Neural cell (in vitro differentiated cells): ENCODE measurements around the gene C6orf163.
"Not testable (repeated sequence)": the region's sequence is repeated elsewhere in the genome, so short reads cannot be mapped to it uniquely, and the experiment has no call there.

Experiments
- CTCF ChIP-seq: fragments of 450-650 bp; IDR thresholded peaks from 2 replicates; pipeline ENCODE4 v1.5.1; 2014; ENCODE audit warnings: antibody characterized with exemption, mild to moderate bottlenecking, moderate library complexity; ENCODE audit not compliant: poor library complexity, severe bottlenecking
- EP300 ChIP-seq: fragments of 450-650 bp; conservative IDR thresholded peaks from 2 replicates; pipeline ENCODE4 v1.6.1; 2014; ENCODE audit warnings: antibody characterized with exemption, mild to moderate bottlenecking, moderate library complexity; ENCODE audit not compliant: poor library complexity, severe bottlenecking
- EZH2 ChIP-seq: fragments of 200-600, 300-800 bp; shearing (Covaris generic), sonication (generic); IDR thresholded peaks from 2 replicates; pipeline ENCODE4 v1.6.1; 2014; ENCODE audit warnings: antibody characterized with exemption, low read length, borderline replicate concordance, mild to moderate bottlenecking; ENCODE audit not compliant: insufficient read depth, poor library complexity, severe bottlenecking
- MXI1 ChIP-seq: fragments of 450-650 bp; conservative IDR thresholded peaks from 2 replicates; pipeline ENCODE4 v1.6.1; 2014; ENCODE audit warnings: antibody characterized with exemption, mild to moderate bottlenecking; ENCODE audit not compliant: poor library complexity, severe bottlenecking
- POLR2AphosphoS5 ChIP-seq: IDR thresholded peaks from 2 replicates; pipeline ENCODE4 v1.6.1; 2012
- RAD21 ChIP-seq: fragments of 450-650 bp; conservative IDR thresholded peaks from 2 replicates; pipeline ENCODE4 v1.6.1; 2014; ENCODE audit warnings: antibody characterized with exemption, mild to moderate bottlenecking, moderate library complexity

GRCh38 chr6:87323880-87324279, 20.7 kb upstream of the C6orf163 start:
- TF ChIP-seq CTCF, POLR2AphosphoS5, EZH2, MXI1, EP300, RAD21: not testable (repeated sequence)
